K562 (cell line): Measurements from ENCODE around the gene CRYZ. TPM values are rescaled to one million over a fixed set of nuclear protein-coding genes. Genes with fewer than 3 reads are reported as not detected.

Experiments
- ATAC-seq: fragments of 200-7000 bp; cut with Tn5 transposase; 3 replicates; pipeline ENCODE4 v1.9.1; 2020; ENCODE audit warnings: moderate library complexity
- BruUV-seq: library from RNA; stranded (reverse); fragments of 400-500 nt; replicated peaks from 2 replicates; lab custom pipeline; 2021; lab: Mats Ljungman, UMichigan
- CTCF ChIA-PET: fragments of 300-600 bp; formaldehyde crosslinking; extraction: SDS; loops from one replicate; lab custom pipeline; 2021; ENCODE audit warnings: low intra/inter-chr PET ratio; lab: Yijun Ruan, JAX
- POLR2A ChIA-PET: fragments of 300-600, 350-650 bp; sonication (Branson Sonifier 250); formaldehyde crosslinking; extraction: SDS; loops from one replicate; lab custom pipeline; 2021; ENCODE audit warnings: antibody characterized with exemption, inconsistent platforms; lab: Yijun Ruan, JAX
- DNase-seq, 4 experiments: peaks; one replicate each; pipeline versions ENCODE4 v3.0.0 to v3.0.0-alpha.2; 2011 to 2018; ENCODE audit warnings: low spot score in 3 of 4, mixed read lengths in 3 of 4; ENCODE audit errors: extremely low read depth in 1 of 4
- FAIRE-seq: peaks from 2 replicates; lab custom pipeline; 2011; peaks lifted over from hg19 to GRCh38; lab: Jason Lieb, UNC
- H2AFZ ChIP-seq: 2 replicates; pipeline ENCODE4 v1.6.0; 2011; ENCODE audit warnings: low read depth, low read length, control low read depth, inconsistent platforms
- H3K27ac ChIP-seq: fragments of 200-600 bp; 3 replicates; pipeline ENCODE4 v1.8.0; 2011; ENCODE audit warnings: low read depth, mild to moderate bottlenecking, control low read depth, inconsistent platforms, low read length, moderate library complexity, mixed read lengths; ENCODE audit errors: extremely low read depth
- H3K27me3 ChIP-seq, 2 experiments: fragments of 300-600 bp in 1 of 2; 2 replicates in 1 of 2; 3 replicates in 1 of 2; pipeline versions ENCODE4 v1.6.0 to v1.8.0; 2011; ENCODE audit warnings: inconsistent platforms in 2 of 2, low read length in 2 of 2, mild to moderate bottlenecking in 1 of 2, mixed read lengths in 1 of 2, moderate library complexity in 1 of 2; ENCODE audit not compliant: control insufficient read depth in 2 of 2, insufficient read depth in 2 of 2
- H3K36me3 ChIP-seq: fragments of 300-600 bp; 3 replicates; pipeline ENCODE4 v1.8.0; 2011; ENCODE audit warnings: mild to moderate bottlenecking, low read length, inconsistent platforms; ENCODE audit not compliant: control insufficient read depth, insufficient read depth
- H3K4me1 ChIP-seq, 2 experiments: fragments of 200-600 bp in 1 of 2; replicated peaks in 1 of 2; 2 replicates in 1 of 2; 3 replicates in 1 of 2; pipeline versions ENCODE4 v1.5.1 to v1.8.0; 2011; ENCODE audit warnings: inconsistent platforms in 2 of 2, low read length in 2 of 2, mild to moderate bottlenecking in 1 of 2, mixed read lengths in 1 of 2, moderate library complexity in 1 of 2; ENCODE audit not compliant: control insufficient read depth in 2 of 2, insufficient read depth in 2 of 2
- H3K4me2 ChIP-seq: 2 replicates; pipeline ENCODE4 v1.6.1; 2011; ENCODE audit warnings: low read length, control low read depth, inconsistent platforms, mixed read lengths; ENCODE audit not compliant: insufficient read depth
- H3K4me3 ChIP-seq: fragments of 200-600 bp; sonication (generic), shearing (Covaris generic); 2 replicates; pipeline ENCODE4 v1.5.1; 2016; ENCODE audit warnings: control low read depth, inconsistent platforms
- H3K79me2 ChIP-seq: fragments of 200-600 bp; 3 replicates; pipeline ENCODE4 v1.8.0; 2011; ENCODE audit warnings: low read length, inconsistent platforms; ENCODE audit not compliant: control insufficient read depth, insufficient read depth
- H3K9ac ChIP-seq, 2 experiments: 2 replicates each; pipeline versions ENCODE4 v1.6.0 to v1.6.1; 2011; ENCODE audit warnings: low read depth in 2 of 2, low read length in 2 of 2, control low read depth in 1 of 2, inconsistent platforms in 1 of 2, mild to moderate bottlenecking in 1 of 2, mixed read lengths in 1 of 2; ENCODE audit not compliant: insufficient read depth in 1 of 2
- H3K9me1 ChIP-seq: one replicate; pipeline ENCODE4 v1.6.0; 2011; ENCODE audit warnings: inconsistent platforms, mild to moderate bottlenecking, low read length, moderate library complexity; ENCODE audit not compliant: control insufficient read depth, insufficient read depth
- H3K9me3 ChIP-seq: replicated peaks from 2 replicates; pipeline ENCODE4 v1.5.1; 2011; ENCODE audit warnings: low read depth, low read length, inconsistent platforms; ENCODE audit not compliant: control insufficient read depth, insufficient read depth
- H4K20me1 ChIP-seq: replicated peaks from 2 replicates; pipeline ENCODE4 v1.6.1; 2011; ENCODE audit warnings: low read length, inconsistent platforms, mixed read lengths; ENCODE audit not compliant: control insufficient read depth, insufficient read depth
- BHLHE40 ChIP-seq: IDR thresholded peaks from 2 replicates; pipeline ENCODE4 v1.6.1; 2011; ENCODE audit warnings: low read length, improper control_type of control experiment
- CREM ChIP-seq: IDR thresholded peaks from 2 replicates; pipeline ENCODE4 v1.6.1; 2014; ENCODE audit warnings: antibody characterized with exemption, low read depth
- FOXM1 ChIP-seq, 2 experiments: fragments of 450-650 bp in 1 of 2; sonication (generic) in 1 of 2; formaldehyde crosslinking in 1 of 2; IDR thresholded peaks; 2 replicates each; pipeline versions ENCODE4 v1.6.1 to v1.9.0; 2017 to 2022; ENCODE audit warnings: low read depth in 2 of 2, mild to moderate bottlenecking in 2 of 2, missing genetic modification reagents in 1 of 2, moderate library complexity in 1 of 2
- FOXP1 ChIP-seq: sonication (generic); formaldehyde crosslinking; IDR thresholded peaks from 2 replicates; pipeline ENCODE4 v1.8.0; 2022; ENCODE audit warnings: mild to moderate bottlenecking, missing genetic modification reagents
- KLF16 ChIP-seq: IDR thresholded peaks from 2 replicates; pipeline ENCODE4 v1.6.1; 2016; ENCODE audit warnings: antibody characterized with exemption
- NFYB ChIP-seq: IDR thresholded peaks from 2 replicates; pipeline ENCODE4 v1.6.1; 2011; ENCODE audit warnings: mild to moderate bottlenecking, moderate library complexity; ENCODE audit not compliant: insufficient read length; ENCODE audit errors: extremely low read depth
- POLR2A ChIP-seq: fragments of 450-650 bp; conservative IDR thresholded peaks from 2 replicates; pipeline ENCODE4 v1.6.1; 2016
- PRMT5 ChIP-seq: sonication (generic); formaldehyde crosslinking; IDR thresholded peaks from 2 replicates; pipeline ENCODE4 v1.5.0; 2020; ENCODE audit warnings: missing genetic modification reagents
- SMARCA5 ChIP-seq: fragments of 450-650 bp; IDR thresholded peaks from 2 replicates; pipeline ENCODE4 v1.6.1; 2016
- SRF ChIP-seq, 2 experiments: fragments of 250-450, 450-650 bp in 1 of 2; sonication (Bioruptor Pico) in 1 of 2; sonication (generic) in 1 of 2; formaldehyde crosslinking; IDR thresholded peaks; 2 replicates each; pipeline versions ENCODE4 v1.5.0 to v1.5.1; 2020 to 2022; ENCODE audit warnings: mild to moderate bottlenecking in 1 of 2, missing genetic modification reagents in 1 of 2
- TRIM25 ChIP-seq: fragments of 450-650 bp; IDR thresholded peaks from 2 replicates; pipeline ENCODE4 v1.7.0; 2016; ENCODE audit warnings: borderline replicate concordance
- ZEB2 ChIP-seq: fragments of 450-650 bp; IDR thresholded peaks from 2 replicates; pipeline ENCODE4 v1.6.1; 2016
- ZNF280A ChIP-seq: fragments of 450-650 bp; IDR thresholded peaks from 2 replicates; pipeline ENCODE4 v1.6.1; 2018; ENCODE audit warnings: mild to moderate bottlenecking, low read depth; ENCODE audit not compliant: partially characterized antibody
- ZNF561 ChIP-seq: fragments of 450-650 bp; formaldehyde crosslinking; conservative IDR thresholded peaks from 2 replicates; pipeline ENCODE4 v1.4.0; 2020; ENCODE audit warnings: mild to moderate bottlenecking, moderate library complexity
- WGBS: fragments of 100-300 bp; shearing (Covaris generic); methylation state at CpG from one replicate; pipeline ENCODE4 v1.1.6; 2016; ENCODE audit warnings: low coverage, mixed read lengths; ENCODE audit not compliant: insufficient coverage; ENCODE audit errors: missing lambda C conversion rate; 5-methylcytosine and 5-hydroxymethylcytosine counted together
- in situ Hi-C: fragments of 300-500 bp; cut with MboI; formaldehyde crosslinking; loops from 4 replicates; pipeline ENCODE4 v1.15.0; 2018; ENCODE audit warnings: inconsistent platforms, mixed read lengths
- intact Hi-C: fragments of 100-400 bp; cut with micrococcal nuclease; formaldehyde crosslinking; loops from 2 replicates; pipeline ENCODE4 v1.14.2; 2022
- polyA plus RNA-seq, 8 experiments: library from polyadenylated mRNA; depleted of rRNA in 4 of 8; stranded (reverse) in 5 of 8; unstranded in 3 of 8; fragments of >200 nt; fragmentation: Nextera tagmentation in 2 of 8; fragmentation: Illumina TruSeq in 1 of 8; extraction: Ambion mirVana in 2 of 8; extraction: Trizol in 1 of 8; gene quantifications; 2 replicates each; pipeline versions ENCODE4 v1.2.1 to v1.2.3, GENCODE V29; 2011 to 2014; ENCODE audit warnings: inconsistent platforms in 1 of 8, missing spikeins in 1 of 8
- total RNA-seq, 7 experiments: library from RNA; depleted of rRNA in 6 of 7; stranded (reverse); fragments of >200 nt in 6 of 7; fragmentation: Illumina TruSeq in 2 of 7; extraction: Trizol in 2 of 7; gene quantifications; 2 replicates each; pipeline versions ENCODE4 v1.2.1 to v1.2.3, GENCODE V29; 2011 to 2021; ENCODE audit warnings: low replicate concordance in 1 of 7
- TF ChIP-seq, protein P1 (sequence below): sonication (generic); formaldehyde crosslinking; IDR thresholded peaks from 2 replicates; pipeline ENCODE4 v1.8.1; 2023; ENCODE audit warnings: mild to moderate bottlenecking, missing genetic modification reagents
- TF ChIP-seq, protein P2 (sequence below), 2 experiments: fragments of 450-650 bp; IDR thresholded peaks; 2 replicates each; pipeline ENCODE4 v1.6.1; 2018; ENCODE audit warnings: mild to moderate bottlenecking in 2 of 2, low read depth in 1 of 2; ENCODE audit not compliant: partially characterized antibody in 2 of 2

Gene CRYZ
- total and polyA plus RNA-seq, 9 of the 15 experiments (the other 6 are each of a cell fraction or from before 2014, with no cell fraction given), result 51.7 to 179 (median 81.4) TPM

DNA sequence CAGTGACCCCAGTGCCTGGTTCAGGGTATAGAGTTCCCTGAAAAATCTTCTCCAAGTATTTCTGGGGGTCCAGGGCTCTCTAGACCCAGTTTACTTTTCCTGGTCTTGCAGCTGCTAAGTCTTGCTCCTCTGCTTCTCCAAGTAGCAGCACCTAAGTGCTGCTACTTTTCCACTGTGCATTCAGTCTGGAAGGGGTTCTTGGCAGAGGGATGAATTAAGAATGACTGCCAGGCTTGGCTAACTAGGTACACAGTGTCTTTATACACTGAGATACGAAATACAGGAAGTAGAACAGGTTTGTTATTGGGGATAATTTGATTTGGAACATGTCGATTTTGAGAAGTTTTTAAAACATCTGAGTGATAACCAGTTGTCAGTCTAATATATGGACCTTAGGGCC lies 35.0 kb downstream of the CRYZ start:
- ATAC-seq (no peak), DNase-seq (no peak), FAIRE-seq (no peak)
- intact Hi-C loops (no loop called here), in situ Hi-C loops (no loop called here)
- Histone ChIP-seq H3K9ac (no peak overlapping the region), H2AFZ (no peak overlapping the region), H3K27ac (no peak overlapping the region), H3K36me3 (peaks cover 4% of the 10 kb centered on the region; the same call in 1 of the 3 replicates), H4K20me1 (no peaks in the 10 kb centered on the region), H3K4me2 (no peak overlapping the region), H3K79me2 (no peaks in the 10 kb centered on the region), H3K9me3 (no peaks in the 10 kb centered on the region), H3K4me1 (no peaks in the 10 kb centered on the region), H3K9me1 (no peaks in the 10 kb centered on the region), H3K4me3 (no peak overlapping the region), H3K27me3 (no peaks in the 10 kb centered on the region)
- BruUV-seq, result no TSS peak
- ChIA-PET CTCF (no interaction called here), POLR2A (no interaction called here)
- 3% methylated on average over 2 of the region's 2 CpGs for WGBS
- no peak for TF ChIP-seq BHLHE40
- no peak for TF ChIP-seq POLR2A
- no peak for TF ChIP-seq NFYB
- no peak for TF ChIP-seq CREM
- TF ChIP-seq ZNF561, result no peak
- TF ChIP-seq, protein P1, sequence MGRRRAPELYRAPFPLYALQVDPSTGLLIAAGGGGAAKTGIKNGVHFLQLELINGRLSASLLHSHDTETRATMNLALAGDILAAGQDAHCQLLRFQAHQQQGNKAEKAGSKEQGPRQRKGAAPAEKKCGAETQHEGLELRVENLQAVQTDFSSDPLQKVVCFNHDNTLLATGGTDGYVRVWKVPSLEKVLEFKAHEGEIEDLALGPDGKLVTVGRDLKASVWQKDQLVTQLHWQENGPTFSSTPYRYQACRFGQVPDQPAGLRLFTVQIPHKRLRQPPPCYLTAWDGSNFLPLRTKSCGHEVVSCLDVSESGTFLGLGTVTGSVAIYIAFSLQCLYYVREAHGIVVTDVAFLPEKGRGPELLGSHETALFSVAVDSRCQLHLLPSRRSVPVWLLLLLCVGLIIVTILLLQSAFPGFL, result no peak
- no peak for TF ChIP-seq FOXP1
- TF ChIP-seq ZNF280A, result no peak
- no peak for TF ChIP-seq SMARCA5
- no peak for TF ChIP-seq FOXM1 (IDR thresholded peaks at IDR 0.05; ENCODE audit: low read depth)
- TF ChIP-seq FOXM1 (CRISPR knock-in tag; IDR thresholded peaks at IDR 0.05; ENCODE audit: low read depth), result no peak
- TF ChIP-seq TRIM25, result no peak
- TF ChIP-seq ZEB2, result no peak
- TF ChIP-seq KLF16, result no peak
- no peak for TF ChIP-seq SRF (CRISPR knock-in tag; IDR thresholded peaks at IDR 0.05)
- no peak for TF ChIP-seq PRMT5 (CRISPR knock-in tag)
- TF ChIP-seq, protein P2, sequence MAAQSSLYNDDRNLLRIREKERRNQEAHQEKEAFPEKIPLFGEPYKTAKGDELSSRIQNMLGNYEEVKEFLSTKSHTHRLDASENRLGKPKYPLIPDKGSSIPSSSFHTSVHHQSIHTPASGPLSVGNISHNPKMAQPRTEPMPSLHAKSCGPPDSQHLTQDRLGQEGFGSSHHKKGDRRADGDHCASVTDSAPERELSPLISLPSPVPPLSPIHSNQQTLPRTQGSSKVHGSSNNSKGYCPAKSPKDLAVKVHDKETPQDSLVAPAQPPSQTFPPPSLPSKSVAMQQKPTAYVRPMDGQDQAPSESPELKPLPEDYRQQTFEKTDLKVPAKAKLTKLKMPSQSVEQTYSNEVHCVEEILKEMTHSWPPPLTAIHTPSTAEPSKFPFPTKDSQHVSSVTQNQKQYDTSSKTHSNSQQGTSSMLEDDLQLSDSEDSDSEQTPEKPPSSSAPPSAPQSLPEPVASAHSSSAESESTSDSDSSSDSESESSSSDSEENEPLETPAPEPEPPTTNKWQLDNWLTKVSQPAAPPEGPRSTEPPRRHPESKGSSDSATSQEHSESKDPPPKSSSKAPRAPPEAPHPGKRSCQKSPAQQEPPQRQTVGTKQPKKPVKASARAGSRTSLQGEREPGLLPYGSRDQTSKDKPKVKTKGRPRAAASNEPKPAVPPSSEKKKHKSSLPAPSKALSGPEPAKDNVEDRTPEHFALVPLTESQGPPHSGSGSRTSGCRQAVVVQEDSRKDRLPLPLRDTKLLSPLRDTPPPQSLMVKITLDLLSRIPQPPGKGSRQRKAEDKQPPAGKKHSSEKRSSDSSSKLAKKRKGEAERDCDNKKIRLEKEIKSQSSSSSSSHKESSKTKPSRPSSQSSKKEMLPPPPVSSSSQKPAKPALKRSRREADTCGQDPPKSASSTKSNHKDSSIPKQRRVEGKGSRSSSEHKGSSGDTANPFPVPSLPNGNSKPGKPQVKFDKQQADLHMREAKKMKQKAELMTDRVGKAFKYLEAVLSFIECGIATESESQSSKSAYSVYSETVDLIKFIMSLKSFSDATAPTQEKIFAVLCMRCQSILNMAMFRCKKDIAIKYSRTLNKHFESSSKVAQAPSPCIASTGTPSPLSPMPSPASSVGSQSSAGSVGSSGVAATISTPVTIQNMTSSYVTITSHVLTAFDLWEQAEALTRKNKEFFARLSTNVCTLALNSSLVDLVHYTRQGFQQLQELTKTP (IDR thresholded peaks at IDR 0.05; ENCODE audit: low read depth in 1 of 2, partially characterized antibody in 2 of 2), result no peak
